NOMO-1 treated with DMSO at 0.1 percent for 48 hours (cell line): ENCODE results near the gene ISM1.

Experiments
- DNase-seq: peaks from one replicate; lab custom pipeline; 2025; ENCODE audit not compliant: unreplicated experiment; lab: John Stamatoyannopoulos, UW

The ISM1 gene

DNA sequence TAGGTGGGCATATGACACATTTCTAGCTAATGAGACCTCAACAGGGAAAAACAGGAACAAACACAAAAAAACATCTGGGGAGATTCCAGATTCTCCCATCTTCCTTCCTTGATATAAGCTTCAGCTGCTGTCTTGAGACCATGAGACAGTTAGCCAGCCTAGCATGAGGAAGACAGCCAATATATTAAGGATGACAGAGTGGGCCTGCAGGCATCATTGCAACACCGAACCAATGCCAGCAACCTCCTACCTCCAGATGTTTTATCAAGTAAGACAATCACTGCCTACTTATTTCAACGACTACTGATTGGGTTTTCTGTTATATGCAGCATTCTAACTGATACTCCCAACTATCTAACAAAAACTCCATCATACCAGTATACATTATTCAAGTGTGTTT lies 119.0 kb downstream of the ISM1 start:
- DNase-seq = no peak

DNA sequence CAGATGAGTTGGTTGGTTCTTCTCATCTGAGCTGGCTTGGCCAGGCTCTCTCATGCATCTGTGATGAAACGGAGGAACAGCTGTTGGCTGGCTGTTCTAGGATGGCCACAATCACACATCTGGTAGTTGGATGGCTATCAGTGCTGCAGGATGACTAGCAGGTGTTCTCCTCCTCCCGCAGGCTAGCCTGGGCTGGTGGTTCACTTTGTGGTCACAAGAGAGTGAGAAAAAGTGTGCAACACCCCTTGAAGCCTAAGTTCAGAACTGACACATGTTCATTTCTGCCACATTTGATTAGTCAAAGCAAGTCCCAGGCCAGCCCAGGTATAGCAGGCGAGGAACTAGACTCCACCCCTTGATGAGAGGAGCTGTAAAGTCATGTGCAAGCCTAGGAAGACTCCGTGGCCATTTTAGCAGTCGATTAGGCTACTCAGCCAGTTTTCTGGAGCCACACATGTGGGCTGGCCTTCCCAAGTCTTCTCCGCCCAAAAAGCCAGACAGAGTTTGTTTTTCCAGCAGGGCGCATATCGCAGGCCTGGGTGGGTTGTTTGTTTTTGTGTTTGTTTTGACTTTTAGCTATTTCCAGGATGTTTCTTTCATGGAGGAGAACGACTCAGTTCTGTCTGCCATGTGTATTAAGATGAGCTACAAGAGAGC lies 120.8 kb downstream of the ISM1 start:
- DNase-seq = no peak

DNA sequence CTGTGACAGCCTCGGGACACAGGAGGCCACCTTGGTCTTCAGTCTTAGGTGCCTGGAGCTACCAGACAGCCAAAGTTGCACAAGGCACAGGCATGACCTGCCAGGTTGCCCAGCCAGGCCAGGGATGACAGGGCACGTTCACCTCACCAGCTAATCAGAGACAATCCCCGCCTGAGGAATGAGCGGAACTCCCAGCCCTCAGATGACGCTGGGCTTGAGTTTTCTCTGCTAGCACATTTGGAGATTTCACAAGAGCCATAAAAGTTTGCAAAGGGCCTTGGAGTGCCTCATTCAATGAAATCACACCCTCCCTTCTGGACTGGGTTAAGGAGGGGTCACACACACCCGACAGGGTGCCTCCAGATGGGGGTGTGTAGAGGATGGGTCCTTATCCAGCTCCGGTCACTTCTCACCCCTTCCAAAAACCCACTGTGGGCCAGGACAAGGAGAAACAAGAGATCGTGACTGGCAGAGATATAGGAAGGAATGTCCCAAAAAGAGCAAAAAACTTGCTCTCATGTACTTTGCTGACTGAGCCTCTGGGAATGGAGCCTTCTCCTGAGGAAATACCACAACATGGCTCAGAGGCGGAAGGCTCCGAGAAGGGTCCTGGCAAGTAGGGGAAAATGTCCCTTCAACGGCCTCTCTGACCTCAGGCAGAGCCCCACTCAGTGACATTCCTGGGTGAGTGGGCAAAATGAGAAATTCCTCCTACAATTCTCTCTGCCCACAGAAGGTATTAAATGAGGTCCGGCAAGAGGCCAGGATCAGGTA lies 121.6 kb downstream of the ISM1 start:
- no peak for DNase-seq

DNA sequence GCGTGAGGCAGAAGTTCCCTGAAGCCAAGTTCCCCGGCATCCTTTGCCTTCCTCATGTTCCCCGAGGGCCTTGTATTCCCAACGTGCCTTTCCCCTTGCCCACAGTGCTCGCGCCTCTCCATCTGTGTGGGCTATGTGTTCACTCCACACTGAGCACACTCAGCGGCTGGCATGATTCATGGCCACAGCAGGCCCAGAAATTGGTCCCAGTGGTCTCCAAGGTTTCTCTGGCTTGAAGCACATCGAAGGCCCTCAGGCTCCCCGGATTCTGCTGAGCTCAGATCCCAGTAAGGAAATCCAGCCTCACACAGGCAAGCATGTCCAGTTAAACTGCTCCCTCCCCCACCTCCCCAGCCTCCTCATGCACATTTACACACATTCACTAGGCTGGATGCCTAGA lies 123.6 kb downstream of the ISM1 start:
- no peak for DNase-seq

DNA sequence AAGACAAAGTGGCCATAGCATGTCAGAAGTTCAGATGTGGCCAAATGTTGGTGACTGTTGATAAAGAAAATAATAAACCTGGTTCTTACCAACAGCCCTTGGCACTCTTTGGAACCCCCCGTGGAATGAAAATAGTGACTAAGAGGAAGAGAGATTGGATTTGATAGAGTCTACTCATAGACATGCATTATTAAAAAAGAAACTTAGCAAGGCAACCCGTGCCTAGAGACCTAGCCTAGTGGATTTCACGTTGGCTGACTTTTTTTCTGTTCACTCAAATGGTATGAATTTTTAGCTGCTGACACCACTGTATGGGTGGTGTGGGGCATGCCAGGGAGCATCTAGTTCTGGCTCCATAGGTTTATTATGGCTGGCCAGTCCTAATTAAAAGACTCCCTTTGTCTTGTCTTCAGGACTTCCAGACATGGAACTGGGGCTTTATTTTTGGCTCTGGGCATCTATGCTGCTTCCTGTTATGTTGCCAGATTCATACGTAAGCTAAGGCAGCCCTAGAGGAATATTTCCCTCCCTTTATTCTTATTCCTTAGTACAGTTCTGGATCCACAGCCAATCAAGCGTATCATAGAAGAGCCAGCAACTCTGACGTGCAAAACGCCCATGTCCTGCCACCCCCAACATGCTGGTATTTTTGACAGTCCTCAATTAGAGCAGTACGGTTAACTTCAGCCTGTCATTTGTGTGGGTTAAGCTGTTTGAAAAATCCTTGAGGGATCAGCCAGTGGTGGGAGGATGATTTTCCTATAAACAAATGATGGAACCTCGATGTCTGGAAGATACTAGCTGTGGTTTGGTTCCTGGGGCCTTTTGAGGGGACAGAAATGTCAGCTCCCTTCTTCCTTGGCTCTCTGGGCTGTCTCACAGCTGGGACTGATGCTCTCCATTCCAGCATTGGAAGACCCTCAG lies 127.5 kb downstream of the ISM1 start:
- no peak for DNase-seq

DNA sequence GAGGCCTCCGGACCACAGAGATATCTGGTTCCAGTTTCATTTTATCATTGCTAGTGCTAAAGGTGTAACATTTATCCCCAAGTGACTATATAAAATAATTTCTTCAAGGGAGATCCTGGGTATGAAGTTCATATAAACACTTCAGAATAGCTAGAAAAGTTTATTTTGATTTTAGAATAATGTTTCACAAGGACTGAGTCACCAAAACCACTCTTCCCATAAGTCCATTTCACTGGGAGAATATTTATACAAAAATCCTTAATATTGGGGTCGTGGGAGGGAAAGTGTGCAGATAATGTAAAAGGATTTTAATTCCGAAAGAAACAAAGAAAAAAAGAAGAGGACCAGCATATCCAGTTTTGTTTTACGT lies 128.1 kb downstream of the ISM1 start:
- DNase-seq = no peak
